ENCODE data around the gene MYH11. TPM values are rescaled to one million over a fixed set of nuclear protein-coding genes. Genes with fewer than 3 reads are reported as not detected.
"Not testable (repeated sequence)": the region's sequence is repeated elsewhere in the genome, so short reads cannot be mapped to it uniquely, and the experiment has no call there.

The MYH11 gene
- total RNA-seq, 1 experiment from 2014 or later: not detected

- DNase-seq (ENCODE audit: low spot score): no peak
These were observed 13.1 kb downstream of the MYH11 start for GRCh38 chr16:15843635-15844279.

GRCh38 chr16:15839204-15839603, 17.6 kb downstream of the MYH11 start:
- not testable (repeated sequence) for DNase-seq (ENCODE audit: low spot score)

DNA sequence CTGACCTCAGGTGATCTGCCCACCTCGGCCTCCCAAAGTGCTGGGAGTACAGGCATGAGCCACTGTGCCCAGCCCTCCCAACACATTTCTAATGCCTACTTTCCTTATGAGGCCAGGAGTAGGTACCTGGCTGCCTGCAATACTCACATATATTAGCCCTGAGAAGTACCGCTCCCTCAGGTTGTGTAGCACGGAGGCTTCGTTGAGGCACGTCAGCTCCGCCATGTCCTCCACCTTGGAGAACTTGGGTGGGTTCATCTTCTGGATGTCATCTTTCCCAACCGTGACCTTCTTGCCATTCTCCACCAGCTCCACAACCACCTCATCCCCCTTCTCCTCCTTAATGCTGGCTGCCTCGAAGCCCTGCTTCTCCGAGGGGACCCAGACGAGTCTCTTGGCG, 19.1 kb downstream of the MYH11 start:
- no peak for DNase-seq (ENCODE audit: low spot score)

DNA sequence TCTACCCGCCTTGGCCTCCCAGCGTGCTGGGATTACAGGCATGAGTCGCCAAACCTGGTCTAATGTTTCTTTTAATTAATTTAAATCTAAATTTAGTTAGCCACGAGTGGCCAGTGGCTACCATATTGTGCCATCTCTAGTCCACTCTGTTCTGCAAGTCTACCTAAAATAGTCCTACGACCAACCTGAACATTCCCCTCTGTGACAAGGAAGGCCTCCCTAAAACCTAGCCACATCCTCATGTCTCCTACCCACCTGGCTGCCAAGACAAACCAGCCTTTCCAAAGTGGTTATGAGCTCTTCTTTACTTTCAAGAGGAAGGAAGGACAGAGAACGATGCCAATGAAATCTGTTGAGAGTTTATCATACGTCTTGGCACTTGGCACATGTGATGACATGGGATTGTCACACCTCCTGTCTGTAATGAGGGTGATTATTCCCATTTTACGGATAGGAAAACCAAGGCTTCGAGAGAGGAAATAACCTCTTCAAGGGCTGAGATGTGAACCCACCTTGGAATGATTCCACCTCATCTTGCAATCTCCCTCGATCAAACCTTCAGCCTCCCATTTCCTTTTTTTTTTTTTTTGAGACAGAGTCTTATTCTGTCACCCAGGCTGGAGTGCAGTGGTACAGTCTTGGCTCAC, 19.7 kb downstream of the MYH11 start:
- no peak for DNase-seq (ENCODE audit: low spot score)

GRCh38 chr16:15836074-15836473, 20.8 kb downstream of the MYH11 start:
- DNase-seq (ENCODE audit: low spot score): no peak

DNA sequence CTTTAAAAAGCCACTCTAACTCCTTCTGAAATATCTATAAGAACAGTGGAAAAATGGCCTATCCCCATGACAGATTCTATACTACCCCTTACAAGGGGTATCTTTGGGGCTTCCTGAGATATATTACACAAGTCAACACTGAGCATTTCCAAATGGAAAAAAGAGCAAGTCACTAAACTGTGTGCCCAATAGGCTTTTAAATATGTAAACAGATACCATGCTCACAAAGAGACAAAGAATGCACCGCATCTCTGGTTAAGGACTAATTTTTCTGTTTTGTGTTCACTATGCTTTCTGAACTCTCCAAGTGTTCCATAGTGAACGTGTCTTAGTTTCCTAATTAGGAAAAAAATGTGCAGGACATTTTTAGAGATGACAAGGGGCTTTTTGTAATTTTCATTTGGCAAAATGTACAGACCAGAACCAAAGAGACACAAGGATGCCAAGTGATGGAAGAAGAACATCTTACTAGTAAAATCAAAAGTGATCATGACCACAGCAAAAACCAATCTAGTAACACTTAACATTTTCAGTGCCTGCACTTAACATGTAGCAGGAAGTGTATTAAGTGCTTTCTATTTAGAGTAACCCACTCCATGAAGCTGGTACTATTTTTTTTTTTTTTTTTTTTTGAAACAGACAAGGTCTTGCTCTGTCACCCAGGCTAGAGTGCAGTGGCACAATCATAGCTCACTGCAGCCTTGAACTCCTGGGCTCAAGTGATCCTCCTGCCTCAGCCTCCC, 21.5 kb downstream of the MYH11 start:
- no peak for DNase-seq (ENCODE audit: low spot score)

GRCh38 chr16:15834502-15834901, 22.3 kb downstream of the MYH11 start:
- no peak for DNase-seq (ENCODE audit: low spot score)

DNA sequence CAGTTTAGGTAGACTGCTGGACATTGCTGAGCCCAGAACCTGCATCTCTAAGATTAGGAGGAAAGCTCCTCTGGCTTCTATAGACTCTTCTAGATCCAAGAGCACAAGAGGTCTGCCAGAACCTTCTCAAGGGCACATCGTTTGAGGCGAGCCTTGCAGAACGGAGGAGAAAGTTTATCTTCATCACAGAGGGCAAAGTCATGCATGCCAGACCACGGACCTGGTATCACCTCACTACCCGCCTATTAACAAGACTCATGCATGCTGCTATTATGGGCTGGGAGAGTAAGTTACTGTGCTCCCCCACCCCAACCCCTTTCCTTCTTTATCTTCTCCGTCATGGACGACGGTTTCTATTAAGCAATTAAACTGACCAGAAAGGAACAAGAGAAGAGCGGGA, 23.3 kb downstream of the MYH11 start:
- no peak for DNase-seq (ENCODE audit: low spot score)

- DNase-seq (ENCODE audit: low spot score): no peak
These were observed 24.6 kb downstream of the MYH11 start for GRCh38 chr16:15832241-15832640.

DNA sequence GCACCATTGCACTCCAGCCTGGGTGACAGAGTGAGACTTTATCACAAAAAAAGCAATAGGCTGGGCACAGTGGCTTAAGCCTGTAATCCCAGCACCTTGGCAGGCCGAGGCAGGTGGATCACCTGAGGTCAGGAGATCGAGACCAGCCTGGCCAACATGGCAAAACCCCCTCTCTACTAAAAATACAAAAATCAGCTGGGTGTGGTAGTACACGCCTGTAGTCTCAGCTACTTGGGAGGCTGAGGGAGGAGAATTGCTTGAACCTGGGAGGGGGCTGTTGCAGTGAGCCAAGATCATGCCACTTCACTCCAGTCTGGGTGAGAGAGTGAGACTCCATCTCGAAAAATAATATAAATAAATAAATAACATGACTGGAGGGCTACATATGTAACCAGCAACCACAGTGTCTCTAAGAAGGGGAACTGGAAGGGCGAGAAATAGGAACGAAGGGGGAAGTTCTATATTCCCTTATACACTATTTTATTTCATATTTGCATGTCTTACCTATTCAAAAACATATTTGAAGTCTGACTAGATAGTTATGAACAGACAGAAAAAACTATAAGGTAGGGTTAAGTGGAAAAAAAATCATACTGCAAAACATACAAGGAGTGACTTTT, 25.9 kb downstream of the MYH11 start:
- DNase-seq (ENCODE audit: low spot score): no peak

- DNase-seq (ENCODE audit: low spot score): no peak
These were observed 27.4 kb downstream of the MYH11 start for GRCh38 chr16:15829460-15829859.

DNA sequence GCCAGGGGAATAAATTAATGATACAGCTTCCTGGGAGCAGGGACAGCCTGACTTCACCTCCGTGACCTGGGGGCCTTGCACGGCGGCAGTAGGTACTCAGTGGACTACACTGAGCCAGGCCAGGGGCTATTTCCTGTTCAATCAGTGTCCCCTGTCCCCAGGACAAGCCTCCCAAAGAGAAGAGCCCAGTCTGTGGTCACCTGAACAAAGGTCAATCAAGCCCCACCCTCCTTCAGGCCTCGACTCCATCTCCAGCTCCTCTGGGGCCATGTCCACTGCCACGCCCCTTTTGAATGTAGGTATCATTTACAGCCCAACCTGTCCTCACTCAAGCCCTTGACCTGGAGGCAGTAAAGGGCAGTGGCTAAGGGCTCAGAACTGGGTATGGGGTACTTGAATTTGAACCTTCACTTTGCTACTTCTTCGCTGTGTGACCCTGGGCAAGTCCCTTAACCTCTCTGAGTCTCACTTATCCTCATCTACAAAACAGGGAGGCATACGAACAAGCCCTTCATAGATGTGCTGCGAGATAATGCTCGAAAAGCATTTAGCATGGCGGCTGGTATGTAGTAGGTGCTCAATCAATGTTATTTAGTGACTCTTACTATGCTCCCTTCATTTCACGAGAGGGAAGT, 29.0 kb downstream of the MYH11 start:
- no peak for DNase-seq (ENCODE audit: low spot score)

GRCh38 chr16:15827299-15827698, 29.5 kb downstream of the MYH11 start:
- no peak for DNase-seq (ENCODE audit: low spot score)

- DNase-seq (ENCODE audit: low spot score): no peak
These were observed 31.0 kb downstream of the MYH11 start for GRCh38 chr16:15825750-15826305.

GRCh38 chr16:15822957-15823356, 33.9 kb downstream of the MYH11 start:
- DNase-seq (ENCODE audit: low spot score): no peak

- DNase-seq (ENCODE audit: low spot score): no peak
These were observed 36.0 kb downstream of the MYH11 start for GRCh38 chr16:15820837-15821236.

DNA sequence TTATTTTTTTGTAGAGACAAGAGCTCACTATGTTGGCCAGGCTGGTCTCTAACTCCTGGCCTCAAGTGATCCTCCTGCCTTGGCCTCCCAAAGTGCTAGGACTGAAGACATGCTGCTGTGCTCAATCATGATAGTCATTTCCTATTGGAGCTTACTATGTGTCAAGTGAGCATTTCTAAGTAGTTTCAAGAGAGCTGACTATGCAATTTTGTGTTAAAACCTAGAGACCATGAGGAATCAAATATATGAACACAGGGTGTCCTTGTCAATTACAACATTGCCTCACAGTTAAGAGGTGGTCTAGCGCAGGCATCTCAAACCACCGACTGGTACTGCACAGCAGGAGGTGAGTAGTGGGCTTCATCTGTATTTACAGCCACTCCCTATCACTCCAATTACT, 37.8 kb downstream of the MYH11 start:
- no peak for DNase-seq (ENCODE audit: low spot score)

GRCh38 chr16:15817446-15817845, 39.4 kb downstream of the MYH11 start:
- DNase-seq (ENCODE audit: low spot score): no peak

- no peak for DNase-seq (ENCODE audit: low spot score)
These were observed 40.6 kb downstream of the MYH11 start for GRCh38 chr16:15816228-15816627.

DNA sequence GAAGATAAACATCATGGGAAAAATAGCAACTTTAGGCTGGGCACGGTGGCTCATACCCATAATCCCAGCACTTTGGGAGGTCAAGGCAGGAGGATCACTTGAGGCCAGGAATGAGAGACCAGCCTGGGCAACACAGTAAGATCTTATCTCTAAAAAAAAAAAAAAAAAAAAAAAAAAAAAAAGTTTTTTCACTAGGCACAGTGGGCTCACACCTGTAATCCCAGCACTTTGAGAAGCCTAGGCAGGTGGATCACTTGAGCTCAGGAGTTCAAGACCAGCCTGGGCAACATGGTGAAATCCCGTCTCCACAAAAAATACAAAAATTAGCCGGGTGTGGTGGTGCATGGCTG, 44.5 kb downstream of the MYH11 start:
- DNase-seq (ENCODE audit: low spot score): not testable (repeated sequence)

- DNase-seq (ENCODE audit: low spot score): peak; percentile 49
These were observed 45.1 kb downstream of the MYH11 start for GRCh38 chr16:15811481-15812400.

All from HT-29 (cell line).